ENCODE results near the gene CLIC1.
A peak's percentile ranks its signal among the peaks of the same experiment; 100 is the strongest.

GRCh38 chr6:31712296-31712695, 24.0 kb downstream of the CLIC1 start:
- peak; percentile 42; the same call in 1 of the 2 replicates for TF ChIP-seq CTCF (tag by site-specific recombination; IDR thresholded peaks at IDR 0.05)
- no peak for TF ChIP-seq ZNF10 (tag by site-specific recombination; IDR thresholded peaks at IDR 0.05)
- TF ChIP-seq ZNF530 (tag by site-specific recombination; IDR thresholded peaks at IDR 0.05; ENCODE audit: low read depth) = no peak
- no peak for TF ChIP-seq ZBTB49 (tag by site-specific recombination; IDR thresholded peaks at IDR 0.05; ENCODE audit: low read depth)
- TF ChIP-seq ZNF747 (tag by site-specific recombination; IDR thresholded peaks at IDR 0.05) = no peak
- TF ChIP-seq ZNF416 (tag by site-specific recombination; IDR thresholded peaks at IDR 0.05) = no peak
- no peak for TF ChIP-seq ZNF274 (IDR thresholded peaks at IDR 0.05; ENCODE audit: low read length)
- no peak for TF ChIP-seq ZNF274 (tag by site-specific recombination; IDR thresholded peaks at IDR 0.05; ENCODE audit: borderline replicate concordance)
- TF ChIP-seq ZNF768 (tag by site-specific recombination; IDR thresholded peaks at IDR 0.05) = no peak

Measured in HEK293 (cell line).